B cell (primary cell): ENCODE measurements around the gene ATAD3C. TPM values are rescaled to one million over a fixed set of nuclear protein-coding genes. Genes with fewer than 3 reads are reported as not detected.
A peak's percentile ranks its signal among the peaks of the same experiment; 100 is the strongest.

Source experiments
- ATAC-seq: fragments of 200-7000 bp; cut with Tn5 transposase; one replicate; pipeline ENCODE4 v1.10.0; 2021; ENCODE audit warnings: low read depth, mild to moderate bottlenecking, moderate number of reproducible peaks, moderate library complexity
- CTCF ChIA-PET: fragments of 350-600 bp; sonication (Branson Sonifier 250); formaldehyde crosslinking; loops from one replicate; lab custom pipeline; 2021; ENCODE audit warnings: antibody characterized with exemption, inconsistent platforms; lab: Charles Lee
- POLR2A ChIA-PET: fragments of 350-600 bp; sonication (Branson Sonifier 250); formaldehyde crosslinking; loops from one replicate; lab custom pipeline; 2021; ENCODE audit warnings: antibody characterized with exemption; lab: Charles Lee
- DNase-seq: peaks from one replicate; pipeline ENCODE4 v3.0.0; 2013
- H2AFZ ChIP-seq: 2 replicates; pipeline ENCODE4 v1.6.1; 2012; ENCODE audit warnings: mild to moderate bottlenecking, low read depth, low read length; ENCODE audit not compliant: insufficient read depth, poor library complexity, severe bottlenecking
- H3K27ac ChIP-seq, 2 donors: 1 replicate in 1 of 2; 2 replicates in 1 of 2; pipeline ENCODE4 v1.5.1; 2012 to 2013; ENCODE audit warnings: low read length in 2 of 2, mild to moderate bottlenecking in 2 of 2, moderate library complexity in 1 of 2
- H3K27me3 ChIP-seq, 4 experiments: fragments of 200-600 bp in 1 of 4; sonication (generic) in 1 of 4; replicated peaks in 1 of 4; 1 replicate in 2 of 4; 2 replicates in 2 of 4; pipeline versions ENCODE4 v1.6.1 to v1.7.0; 2013 to 2016; ENCODE audit warnings: low read length in 3 of 4, mild to moderate bottlenecking in 2 of 4, mixed read lengths in 1 of 4, moderate library complexity in 1 of 4; ENCODE audit not compliant: insufficient read depth in 4 of 4, control insufficient read depth in 3 of 4; ENCODE audit errors: control extremely low read depth in 1 of 4
- H3K36me3 ChIP-seq, 2 experiments: replicated peaks in 1 of 2; 1 replicate in 1 of 2; 2 replicates in 1 of 2; pipeline versions ENCODE4 v1.6.1 to v1.7.1; 2013; ENCODE audit warnings: low read length in 1 of 2; ENCODE audit not compliant: insufficient read depth in 2 of 2, control insufficient read depth in 1 of 2; ENCODE audit errors: control extremely low read depth in 1 of 2, extremely low read depth in 1 of 2
- H3K4me1 ChIP-seq, 2 donors: fragments of 200-600 bp in 1 of 2; sonication (generic) in 1 of 2; 1 replicate in 1 of 2; 2 replicates in 1 of 2; pipeline versions ENCODE4 v1.5.1 to v1.6.1; 2013 to 2017; ENCODE audit warnings: low read length in 2 of 2; ENCODE audit not compliant: control insufficient read depth in 2 of 2, insufficient read depth in 2 of 2
- H3K4me2 ChIP-seq: replicated peaks from 2 replicates; pipeline ENCODE3; 2012; ENCODE audit warnings: mild to moderate bottlenecking, low read depth, low read length; ENCODE audit not compliant: poor library complexity, severe bottlenecking
- H3K4me3 ChIP-seq, 5 experiments: fragments of 200-600 bp in 1 of 5; sonication (generic) in 1 of 5; 1 replicate in 3 of 5; 2 replicates in 2 of 5; pipeline versions ENCODE4 v1.5.1 to v1.7.0; 2011 to 2016; ENCODE audit warnings: low read length in 4 of 5, mild to moderate bottlenecking in 4 of 5, low read depth in 2 of 5, control low read depth in 1 of 5, moderate library complexity in 1 of 5; ENCODE audit not compliant: insufficient read depth in 1 of 5; ENCODE audit errors: control extremely low read depth in 1 of 5, extremely low read depth in 1 of 5
- H3K79me2 ChIP-seq: fragments of 200-600 bp; sonication (generic); one replicate; pipeline ENCODE4 v1.6.0; 2016; ENCODE audit warnings: low read length; ENCODE audit not compliant: control insufficient read depth, insufficient read depth
- H3K9ac ChIP-seq: fragments of 200-600 bp; sonication (generic); 2 replicates; pipeline ENCODE4 v1.6.1; 2017; ENCODE audit warnings: mild to moderate bottlenecking, low read length, moderate library complexity
- H3K9me3 ChIP-seq, 3 donors: one replicate each; pipeline versions ENCODE4 v1.6.1 to v1.7.1; 2013; ENCODE audit warnings: low read length in 2 of 3; ENCODE audit not compliant: control insufficient read depth in 2 of 3, insufficient read depth in 1 of 3; ENCODE audit errors: control extremely low read depth in 1 of 3
- H4K20me1 ChIP-seq: 2 replicates; pipeline ENCODE4 v1.6.0; 2012; ENCODE audit warnings: mild to moderate bottlenecking, low read length; ENCODE audit not compliant: insufficient read depth, control insufficient read depth, poor library complexity, severe bottlenecking
- H3K27ac Mint-ChIP-seq: one replicate; pipeline ENCODE4 v1.8.0; 2021; ENCODE audit warnings: mixed read lengths
- H3K27me3 Mint-ChIP-seq: one replicate; pipeline ENCODE4 v1.8.0; 2021; ENCODE audit warnings: mixed read lengths
- H3K4me1 Mint-ChIP-seq: one replicate; pipeline ENCODE4 v1.8.0; 2021; ENCODE audit warnings: mixed read lengths
- H3K4me3 Mint-ChIP-seq: one replicate; pipeline ENCODE4 v1.8.0; 2021; ENCODE audit warnings: mixed read lengths
- H3K9me3 Mint-ChIP-seq: one replicate; pipeline ENCODE4 v1.8.0; 2022; ENCODE audit warnings: mixed read lengths; ENCODE audit not compliant: insufficient read depth
- CTCF ChIP-seq: fragments of 200-600 bp; IDR thresholded peaks from one replicate; pipeline ENCODE4 v1.8.0; 2022; ENCODE audit warnings: antibody characterized with exemption, mild to moderate bottlenecking
- EZH2 ChIP-seq: IDR thresholded peaks from 2 replicates; pipeline ENCODE4 v1.6.1; 2012; ENCODE audit warnings: borderline replicate concordance, low read depth, mild to moderate bottlenecking, moderate library complexity, low read length; ENCODE audit not compliant: insufficient read depth, poor library complexity, severe bottlenecking
- WGBS: methylation state at CpG from one replicate; pipeline ENCODE4 v1.1.5; 2013; ENCODE audit warnings: missing lambda C conversion rate; ENCODE audit not compliant: insufficient coverage; 5-methylcytosine and 5-hydroxymethylcytosine counted together
- intact Hi-C: fragments of 100-400 bp; cut with micrococcal nuclease; formaldehyde crosslinking; loops from one replicate; pipeline ENCODE4 v1.10.0; 2022
- polyA plus RNA-seq: library from polyadenylated mRNA; depleted of rRNA; stranded (reverse); fragments of >200 nt; gene quantifications from 2 replicates; pipeline ENCODE4 v1.2.3, GENCODE V29; 2012
- total RNA-seq, 2 donors: library from RNA; stranded (reverse); fragments of 120-200 nt in 1 of 2; gene quantifications; 1 replicate in 1 of 2; 2 replicates in 1 of 2; pipeline versions ENCODE4 v1.2.3 to v1.2.4, GENCODE V29; 2013 to 2022

Gene ATAD3C
- total and polyA plus RNA-seq, 2 donors (not counting 1 experiment from before 2014, with no cell fraction given): 0.20 to 1.1 TPM

- POLR2A ChIA-PET: no interaction called here
- no peak overlapping the region for H3K4me3 ChIP-seq
Measured at GRCh38 chr1:1432274-1432950, 17.1 kb upstream of the ATAD3C start.

More at GRCh38 chr1:1432274-1432950, 17.1 kb upstream of the ATAD3C start:
- no peak overlapping the region for H3K27ac ChIP-seq
- no peak overlapping the region for H2AFZ ChIP-seq
- Mint-ChIP-seq H3K27me3 (peaks cover 29% of the 10 kb centered on the region), H3K4me1 (peaks cover 14% of the 10 kb centered on the region), H3K27ac (no peak overlapping the region), H3K9me3 (no peaks in the 10 kb centered on the region), H3K4me3 (no peak overlapping the region)
- H3K27me3 ChIP-seq: peaks cover 0 to 64% (median 31%) of the 10 kb centered on the region in 4 experiments
- H3K9ac ChIP-seq: no peak overlapping the region
- intact Hi-C loops: no loop called here
- peak; percentile 21 for DNase-seq
- H3K36me3 ChIP-seq: no peaks in the 10 kb centered on the region
- H3K4me2 ChIP-seq: no peak overlapping the region
- H3K9me3 ChIP-seq: peaks cover 0 to 34% (median 0%) of the 10 kb centered on the region in 3 donors
- CTCF ChIA-PET: no interaction called here
- WGBS: 59% methylated on average over 28 of the region's 28 CpGs
- no peaks in the 10 kb centered on the region for H4K20me1 ChIP-seq
- no peak for ATAC-seq
- no peaks in the 10 kb centered on the region for H3K79me2 ChIP-seq
- TF ChIP-seq CTCF: no peak
- no peak for TF ChIP-seq EZH2
- H3K4me1 ChIP-seq: peaks cover 35% of the 10 kb centered on the region in 2 donors
